ENCODE results near the gene GATAD1.

DNA sequence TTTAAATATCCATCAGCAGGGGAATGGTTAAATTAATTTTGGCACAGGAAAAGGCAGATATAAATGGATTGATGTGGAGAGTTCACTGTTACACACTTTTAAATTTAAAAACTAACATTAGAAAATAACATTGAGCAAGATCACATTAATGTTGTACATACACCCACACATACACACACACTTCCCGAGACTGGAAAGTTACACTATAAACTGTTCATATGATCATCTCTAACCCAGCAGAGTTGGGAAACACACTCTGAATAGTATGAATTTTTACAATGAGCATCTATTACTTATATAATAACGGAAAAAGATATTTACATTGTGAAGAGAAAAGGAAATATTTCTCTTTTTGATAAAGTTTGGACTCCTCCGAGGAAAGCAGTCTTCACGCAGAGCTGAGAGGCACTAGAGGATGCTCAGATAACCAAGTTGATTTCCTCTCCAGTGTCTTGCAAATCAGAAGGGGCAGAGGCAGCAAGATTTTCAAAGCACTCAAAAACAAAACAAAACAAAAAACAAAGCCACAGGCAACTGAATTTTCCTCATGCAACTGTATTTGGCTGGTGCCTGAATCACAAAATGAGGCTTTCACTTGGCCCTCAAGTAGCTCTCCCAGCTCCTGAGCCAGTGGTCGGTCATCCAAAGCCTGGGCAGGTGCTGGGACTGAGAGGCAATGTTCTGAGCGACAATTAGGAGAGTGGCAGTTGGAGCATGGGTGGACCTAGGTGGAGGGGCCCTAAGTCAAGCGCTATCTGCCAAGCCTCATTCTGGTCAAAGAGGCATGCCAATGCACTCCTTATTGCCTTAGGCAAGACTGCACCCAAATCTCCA is 10.5 kb upstream of the GATAD1 start:
- TF ChIP-seq, protein P1, sequence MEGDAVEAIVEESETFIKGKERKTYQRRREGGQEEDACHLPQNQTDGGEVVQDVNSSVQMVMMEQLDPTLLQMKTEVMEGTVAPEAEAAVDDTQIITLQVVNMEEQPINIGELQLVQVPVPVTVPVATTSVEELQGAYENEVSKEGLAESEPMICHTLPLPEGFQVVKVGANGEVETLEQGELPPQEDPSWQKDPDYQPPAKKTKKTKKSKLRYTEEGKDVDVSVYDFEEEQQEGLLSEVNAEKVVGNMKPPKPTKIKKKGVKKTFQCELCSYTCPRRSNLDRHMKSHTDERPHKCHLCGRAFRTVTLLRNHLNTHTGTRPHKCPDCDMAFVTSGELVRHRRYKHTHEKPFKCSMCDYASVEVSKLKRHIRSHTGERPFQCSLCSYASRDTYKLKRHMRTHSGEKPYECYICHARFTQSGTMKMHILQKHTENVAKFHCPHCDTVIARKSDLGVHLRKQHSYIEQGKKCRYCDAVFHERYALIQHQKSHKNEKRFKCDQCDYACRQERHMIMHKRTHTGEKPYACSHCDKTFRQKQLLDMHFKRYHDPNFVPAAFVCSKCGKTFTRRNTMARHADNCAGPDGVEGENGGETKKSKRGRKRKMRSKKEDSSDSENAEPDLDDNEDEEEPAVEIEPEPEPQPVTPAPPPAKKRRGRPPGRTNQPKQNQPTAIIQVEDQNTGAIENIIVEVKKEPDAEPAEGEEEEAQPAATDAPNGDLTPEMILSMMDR (IDR thresholded peaks at IDR 0.05) = no peak
- TF ChIP-seq EP300 (IDR thresholded peaks at IDR 0.05) (no peak), POLR2A (IDR thresholded peaks at IDR 0.05) (no peak), POLR2AphosphoS5 (IDR thresholded peaks at IDR 0.05) (no peak)
